HG02840 (cell line): ENCODE data around the gene TULP3.

Experiments used
- ATAC-seq: cut with Tn5 transposase; IDR thresholded peaks from one replicate; pipeline ENCODE4 v1.9.1; 2021; ENCODE audit warnings: mild to moderate bottlenecking, moderate library complexity, moderate number of reproducible peaks; ENCODE audit not compliant: unreplicated experiment, low FRiP score

Gene TULP3

GRCh38 chr12:2963154-2963759 lies 72.6 kb downstream of the TULP3 start:
- ATAC-seq = no peak

DNA sequence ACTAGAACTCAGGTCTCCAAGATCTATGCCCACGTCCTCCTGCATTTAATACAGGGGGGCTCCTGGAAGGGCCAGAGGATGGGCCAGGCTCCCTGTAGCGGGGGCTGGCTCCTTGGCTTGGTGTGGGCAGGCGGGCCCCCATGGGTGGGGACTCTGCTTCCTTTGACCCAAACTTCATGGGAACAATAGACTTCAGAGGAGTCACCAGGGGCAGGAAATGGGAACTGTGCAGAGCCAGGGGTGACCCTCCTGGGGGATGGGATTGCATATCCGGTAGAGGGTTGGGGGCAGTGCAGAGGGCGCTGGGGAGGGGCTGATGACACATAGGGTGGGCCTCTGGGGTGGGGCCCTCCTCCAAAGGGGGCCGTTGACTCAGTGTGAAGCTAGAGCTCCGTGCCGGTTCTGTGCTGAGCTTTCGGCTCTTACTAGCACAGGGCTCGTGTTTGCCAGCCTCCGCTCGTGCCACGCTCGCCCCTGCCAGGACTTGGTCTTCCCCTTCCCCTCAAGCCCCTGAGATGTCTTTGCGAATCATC lies 73.1 kb downstream of the TULP3 start:
- no peak for ATAC-seq

- ATAC-seq = no peak
Measured at GRCh38 chr12:2967651-2968050, 77.0 kb downstream of the TULP3 start.

- ATAC-seq = no peak
Measured at GRCh38 chr12:2970744-2971143, 80.1 kb downstream of the TULP3 start.

- no peak for ATAC-seq
Measured at GRCh38 chr12:2973566-2973965, 82.9 kb downstream of the TULP3 start.

DNA sequence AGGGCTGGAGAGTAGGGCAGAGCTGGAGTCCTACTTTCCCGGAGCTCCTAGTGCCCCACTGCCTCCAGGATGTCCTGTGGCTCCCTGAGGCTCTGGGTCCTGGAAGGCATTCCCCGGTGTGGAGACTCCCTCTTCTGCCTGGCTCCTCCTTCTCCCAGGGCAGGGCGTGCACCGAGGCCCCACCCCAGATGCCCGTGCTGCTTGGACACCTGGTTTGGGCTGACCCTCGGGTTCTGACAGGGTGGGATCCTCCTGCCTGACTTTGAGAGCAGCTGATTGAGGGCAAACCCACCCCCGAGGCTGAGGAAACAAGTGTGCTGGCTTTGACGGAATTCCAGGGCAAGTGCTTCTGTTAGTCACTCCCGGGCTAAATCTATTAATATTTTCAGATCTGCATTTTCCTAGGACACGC lies 83.9 kb downstream of the TULP3 start:
- no peak for ATAC-seq

DNA sequence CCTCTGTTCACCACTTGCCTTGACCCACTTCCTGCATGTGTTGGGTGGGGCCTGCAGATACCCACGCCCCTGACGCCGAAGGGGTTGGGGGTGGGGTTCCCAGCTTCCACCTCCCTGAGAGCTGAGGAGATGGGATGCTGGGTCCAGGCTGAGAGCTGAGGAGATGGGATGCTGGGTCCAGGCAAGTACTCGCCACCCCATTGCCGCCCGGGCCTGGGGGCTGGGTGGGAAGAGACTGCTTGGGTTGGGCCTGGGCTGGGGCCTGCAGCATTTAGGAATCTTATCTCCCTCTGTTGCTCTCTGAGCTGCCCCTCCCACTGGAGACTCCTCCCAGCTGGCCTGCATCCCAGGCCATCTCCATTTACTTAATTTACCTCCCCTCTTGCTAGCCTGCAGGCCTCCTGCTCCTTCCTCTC lies 85.9 kb downstream of the TULP3 start:
- no peak for ATAC-seq

- ATAC-seq = no peak
Measured at GRCh38 chr12:2977776-2978175, 87.1 kb downstream of the TULP3 start.

DNA sequence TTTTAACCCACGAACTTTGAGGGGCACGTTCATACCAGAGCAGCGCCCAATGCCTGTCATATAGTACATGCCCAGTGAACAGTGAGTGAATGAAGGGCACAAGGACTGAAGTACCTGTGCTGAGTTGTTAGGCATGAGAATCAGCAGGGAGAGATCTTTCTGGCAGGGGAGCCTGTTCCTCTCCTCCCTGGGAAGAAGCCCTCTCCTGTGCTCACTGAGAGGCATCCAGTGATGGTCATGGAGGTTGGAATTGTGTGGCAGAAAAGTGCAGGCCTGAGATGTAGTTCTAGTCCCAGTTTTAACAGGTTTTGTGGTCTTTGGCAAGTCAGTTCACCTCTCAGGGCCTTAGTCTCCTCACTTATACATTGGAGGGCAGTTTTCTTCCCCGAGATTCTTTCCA lies 89.1 kb downstream of the TULP3 start:
- no peak for ATAC-seq

- ATAC-seq = no peak
Measured at GRCh38 chr12:2980630-2981029, 89.9 kb downstream of the TULP3 start.

- ATAC-seq = no peak
Measured at GRCh38 chr12:2982361-2982760, 91.7 kb downstream of the TULP3 start.

DNA sequence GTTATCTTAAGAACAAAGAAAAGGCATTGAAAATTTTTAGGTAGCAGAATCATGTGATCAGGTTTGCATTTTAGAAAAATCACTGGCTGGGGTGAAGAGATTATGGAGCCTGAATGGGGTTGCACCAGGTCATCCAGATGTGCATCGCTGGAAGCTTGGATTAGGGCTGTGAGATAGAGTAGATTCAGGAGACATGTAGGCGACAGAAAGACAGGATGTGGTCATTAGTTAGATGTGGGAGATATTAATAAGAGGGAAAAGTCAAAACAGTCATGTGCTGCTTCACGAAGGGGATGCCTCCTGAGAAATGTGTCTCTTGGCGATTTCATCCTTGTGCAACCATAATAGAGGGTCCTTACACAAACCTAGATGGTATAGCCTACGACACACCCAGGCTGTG lies 93.6 kb downstream of the TULP3 start:
- ATAC-seq = no peak

- no peak for ATAC-seq
Measured at GRCh38 chr12:2984698-2985097, 94.0 kb downstream of the TULP3 start.

GRCh38 chr12:2986876-2987275 lies 96.2 kb downstream of the TULP3 start:
- ATAC-seq = no peak

GRCh38 chr12:2988494-2988893 lies 97.8 kb downstream of the TULP3 start:
- ATAC-seq = no peak
